Activated naive CD8-positive, alpha-beta T cell treated with anti-CD3 and anti-CD28 coated beads, Interleukin-2, amount 50 U/mL, for 24 hours (primary cell): ENCODE results near the gene FGGY.
"Not testable (repeated sequence)": the region's sequence is repeated elsewhere in the genome, so short reads cannot be mapped to it uniquely, and the experiment has no call there.

Experiments used
- ATAC-seq: fragments of 150-1000 bp; cut with Tn5 transposase; one replicate; pipeline ENCODE4 v1.10.0; 2021
- DNase-seq: peaks from one replicate; pipeline ENCODE4 v3.0.0; 2021
- H3K27ac Mint-ChIP-seq: one replicate; pipeline ENCODE4 v1.8.0; 2021; ENCODE audit warnings: mild to moderate bottlenecking, mixed read lengths
- H3K27me3 Mint-ChIP-seq: one replicate; pipeline ENCODE4 v1.8.0; 2021; ENCODE audit warnings: mixed read lengths
- H3K36me3 Mint-ChIP-seq: one replicate; pipeline ENCODE4 v1.8.0; 2021; ENCODE audit warnings: low read depth, mixed read lengths
- H3K4me1 Mint-ChIP-seq: one replicate; pipeline ENCODE4 v1.8.0; 2021; ENCODE audit warnings: mixed read lengths
- H3K4me3 Mint-ChIP-seq: one replicate; pipeline ENCODE4 v1.8.0; 2021; ENCODE audit warnings: mild to moderate bottlenecking, moderate library complexity, mixed read lengths
- H3K9me3 Mint-ChIP-seq: one replicate; pipeline ENCODE4 v1.8.0; 2021; ENCODE audit warnings: mixed read lengths

The FGGY gene

DNA sequence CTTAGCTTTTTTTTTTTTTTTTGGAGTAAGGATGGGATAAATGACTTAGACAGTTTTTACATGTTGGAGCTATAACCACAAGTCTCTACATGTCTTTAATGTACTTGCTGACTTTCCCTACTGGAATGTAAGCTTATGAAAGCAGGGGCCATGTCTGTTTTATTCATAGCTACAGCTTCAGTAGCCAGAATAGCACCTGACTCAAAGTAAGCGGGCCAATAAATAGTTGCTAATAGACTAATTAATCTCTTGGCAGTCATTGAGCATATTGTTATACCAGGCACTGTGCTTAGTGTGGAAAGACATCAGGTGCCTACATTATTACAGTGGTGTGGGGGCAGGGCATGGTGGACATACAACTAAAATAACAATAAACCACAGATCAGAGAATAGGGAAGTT is 433.4 kb downstream of the FGGY start:
- Mint-ChIP-seq H3K4me3 (no peak overlapping the region), H3K27ac (no peak overlapping the region), H3K4me1 (peaks cover 16% of the 10 kb centered on the region), H3K36me3 (peaks cover 2% of the 10 kb centered on the region), H3K27me3 (no peaks in the 10 kb centered on the region), H3K9me3 (no peaks in the 10 kb centered on the region)
- DNase-seq = no peak
- no peak for ATAC-seq

DNA sequence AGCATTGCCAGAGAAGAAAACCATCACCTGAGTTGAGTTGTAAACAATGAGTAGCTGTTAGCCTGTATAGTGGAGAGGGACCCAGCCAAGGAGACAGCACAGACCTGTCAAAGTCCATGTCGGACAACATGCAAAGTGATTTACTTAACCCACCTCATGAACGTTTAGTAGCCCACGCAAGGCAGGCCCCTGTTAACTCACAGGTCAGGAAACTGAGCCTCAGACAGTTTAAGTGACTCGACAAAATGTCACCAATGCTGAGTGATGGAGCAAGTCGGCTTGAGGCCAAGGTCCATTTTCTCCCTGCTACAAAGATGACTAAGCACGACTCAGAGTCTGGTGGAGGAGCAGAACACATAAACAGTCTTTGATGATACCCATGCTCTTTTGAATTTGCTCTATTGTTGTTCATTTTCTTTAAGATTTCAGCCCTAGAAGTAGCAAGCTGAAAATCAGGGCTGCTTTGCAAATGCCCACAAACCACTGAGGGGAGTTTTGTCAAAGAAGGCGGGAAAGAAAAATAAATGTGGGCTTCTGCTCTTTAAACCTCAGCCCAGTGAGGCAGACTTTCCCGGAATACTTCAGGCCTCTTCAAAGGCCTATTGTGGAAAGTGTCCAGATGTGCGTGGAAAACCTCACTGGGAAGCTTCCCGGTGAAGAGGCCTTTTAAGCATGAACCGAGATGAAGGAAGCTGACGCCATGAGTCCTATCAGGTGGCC is 434.0 kb downstream of the FGGY start:
- peaks cover 16% of the 10 kb centered on the region for H3K4me1 Mint-ChIP-seq
- peaks cover 4% of the 10 kb centered on the region for H3K36me3 Mint-ChIP-seq
- peak; percentile 13 for DNase-seq
- H3K4me3 Mint-ChIP-seq = no peak overlapping the region
- peak overlapping the region; percentile 10 for H3K27ac Mint-ChIP-seq
- ATAC-seq = peak; percentile 59
- no peaks in the 10 kb centered on the region for H3K27me3 Mint-ChIP-seq
- H3K9me3 Mint-ChIP-seq = peaks cover 1% of the 10 kb centered on the region

GRCh38 chr1:59731591-59731990 is 434.7 kb downstream of the FGGY start:
- H3K4me3 Mint-ChIP-seq = no peak overlapping the region
- H3K27me3 Mint-ChIP-seq = no peaks in the 10 kb centered on the region
- H3K27ac Mint-ChIP-seq = no peak overlapping the region
- DNase-seq (no peak), ATAC-seq (no peak)
- peaks cover 10% of the 10 kb centered on the region for H3K36me3 Mint-ChIP-seq
- peaks cover 16% of the 10 kb centered on the region for H3K4me1 Mint-ChIP-seq
- peaks cover 8% of the 10 kb centered on the region for H3K9me3 Mint-ChIP-seq

DNA sequence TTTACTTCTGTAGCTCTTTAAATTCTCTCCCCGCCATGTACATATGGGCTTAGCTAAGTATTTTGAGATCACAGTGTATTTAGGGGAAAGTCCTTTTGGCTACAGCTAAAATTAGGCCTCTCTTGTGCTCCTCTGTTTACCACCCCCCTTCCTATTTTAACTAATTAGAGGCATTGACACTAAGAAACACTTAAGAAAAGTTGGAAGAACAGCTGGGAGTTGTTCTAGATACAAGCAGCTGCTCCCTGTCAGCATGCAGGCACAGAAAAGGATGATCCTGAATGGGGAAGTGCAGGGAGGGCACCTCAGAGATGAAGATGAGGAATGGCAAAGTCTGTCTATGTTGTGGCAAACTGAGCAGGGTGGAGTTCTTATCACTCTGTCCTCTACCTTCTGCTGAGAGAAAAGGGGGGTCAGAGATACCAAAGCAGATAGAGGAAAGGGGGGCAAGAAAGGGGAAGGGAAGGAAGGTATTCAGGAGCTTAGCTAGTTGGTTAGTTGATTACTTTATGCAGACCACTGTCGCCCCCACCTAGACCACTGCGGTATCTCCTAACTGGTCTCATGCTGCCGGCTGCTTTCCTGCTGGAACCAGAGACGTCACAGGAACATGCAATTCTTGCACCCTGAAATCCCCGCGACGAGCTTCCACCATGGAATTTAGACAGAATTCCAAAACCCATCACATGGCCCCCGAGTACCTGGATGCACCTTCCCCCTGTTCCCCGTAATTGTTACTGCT is 435.5 kb downstream of the FGGY start:
- Mint-ChIP-seq H3K4me1 (peaks cover 16% of the 10 kb centered on the region), H3K36me3 (peaks cover 12% of the 10 kb centered on the region), H3K27me3 (no peaks in the 10 kb centered on the region), H3K4me3 (no peak overlapping the region), H3K9me3 (peaks cover 8% of the 10 kb centered on the region), H3K27ac (no peak overlapping the region)
- DNase-seq (no peak), ATAC-seq (no peak)

GRCh38 chr1:59733443-59734141 is 436.7 kb downstream of the FGGY start:
- Mint-ChIP-seq H3K9me3 (peaks cover 8% of the 10 kb centered on the region), H3K27me3 (no peaks in the 10 kb centered on the region), H3K27ac (no peak overlapping the region), H3K4me1 (peaks cover 16% of the 10 kb centered on the region), H3K36me3 (peaks cover 14% of the 10 kb centered on the region), H3K4me3 (no peak overlapping the region)
- ATAC-seq (no peak), DNase-seq (no peak)

GRCh38 chr1:59735927-59736326 is 439.0 kb downstream of the FGGY start:
- Mint-ChIP-seq H3K36me3 (peaks cover 14% of the 10 kb centered on the region), H3K4me1 (peaks cover 10% of the 10 kb centered on the region)
- H3K9me3 Mint-ChIP-seq, H3K27ac Mint-ChIP-seq, DNase-seq, ATAC-seq, H3K4me3 Mint-ChIP-seq, H3K27me3 Mint-ChIP-seq: not testable (repeated sequence)

GRCh38 chr1:59736744-59737143 is 439.9 kb downstream of the FGGY start:
- peaks cover 2% of the 10 kb centered on the region for H3K4me1 Mint-ChIP-seq
- peaks cover 8% of the 10 kb centered on the region for H3K9me3 Mint-ChIP-seq
- H3K27ac Mint-ChIP-seq = no peak overlapping the region
- no peak for ATAC-seq
- H3K27me3 Mint-ChIP-seq = no peaks in the 10 kb centered on the region
- no peak overlapping the region for H3K4me3 Mint-ChIP-seq
- H3K36me3 Mint-ChIP-seq = peaks cover 14% of the 10 kb centered on the region
- DNase-seq = no peak

GRCh38 chr1:59737638-59738037 is 440.7 kb downstream of the FGGY start:
- DNase-seq (no peak), ATAC-seq (no peak)
- Mint-ChIP-seq H3K36me3 (peaks cover 15% of the 10 kb centered on the region), H3K27me3 (no peaks in the 10 kb centered on the region), H3K27ac (no peak overlapping the region), H3K4me1 (no peaks in the 10 kb centered on the region), H3K4me3 (no peak overlapping the region), H3K9me3 (peaks cover 8% of the 10 kb centered on the region)

DNA sequence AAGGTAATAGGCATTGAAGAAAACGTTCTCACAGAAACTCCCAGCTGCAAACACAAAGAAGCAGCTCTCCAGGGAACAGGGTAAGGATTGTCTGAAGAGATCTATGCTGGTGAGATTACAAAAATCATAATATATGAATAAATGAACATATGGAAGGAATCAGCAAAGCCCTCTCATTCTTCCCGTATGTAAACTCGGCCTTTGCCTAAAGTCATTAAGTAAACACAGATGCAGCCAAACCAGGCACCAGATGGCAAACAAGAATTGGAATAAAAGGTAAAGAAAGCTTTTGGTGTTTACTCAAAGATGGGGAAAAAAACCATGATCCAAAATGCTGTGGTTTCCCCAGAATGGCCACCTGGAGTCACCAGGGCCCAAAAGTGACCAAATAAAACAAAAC is 441.3 kb downstream of the FGGY start:
- DNase-seq = no peak
- H3K4me1 Mint-ChIP-seq = no peaks in the 10 kb centered on the region
- no peak for ATAC-seq
- H3K27me3 Mint-ChIP-seq = no peaks in the 10 kb centered on the region
- peaks cover 15% of the 10 kb centered on the region for H3K36me3 Mint-ChIP-seq
- H3K4me3 Mint-ChIP-seq = no peak overlapping the region
- no peak overlapping the region for H3K27ac Mint-ChIP-seq
- H3K9me3 Mint-ChIP-seq = peaks cover 8% of the 10 kb centered on the region

GRCh38 chr1:59738591-59739015 is 441.7 kb downstream of the FGGY start:
- peaks cover 15% of the 10 kb centered on the region for H3K36me3 Mint-ChIP-seq
- H3K9me3 Mint-ChIP-seq = peaks cover 8% of the 10 kb centered on the region
- ATAC-seq (no peak), DNase-seq (no peak)
- H3K27me3 Mint-ChIP-seq = no peaks in the 10 kb centered on the region
- no peak overlapping the region for H3K4me3 Mint-ChIP-seq
- H3K4me1 Mint-ChIP-seq = no peaks in the 10 kb centered on the region
- no peak overlapping the region for H3K27ac Mint-ChIP-seq

DNA sequence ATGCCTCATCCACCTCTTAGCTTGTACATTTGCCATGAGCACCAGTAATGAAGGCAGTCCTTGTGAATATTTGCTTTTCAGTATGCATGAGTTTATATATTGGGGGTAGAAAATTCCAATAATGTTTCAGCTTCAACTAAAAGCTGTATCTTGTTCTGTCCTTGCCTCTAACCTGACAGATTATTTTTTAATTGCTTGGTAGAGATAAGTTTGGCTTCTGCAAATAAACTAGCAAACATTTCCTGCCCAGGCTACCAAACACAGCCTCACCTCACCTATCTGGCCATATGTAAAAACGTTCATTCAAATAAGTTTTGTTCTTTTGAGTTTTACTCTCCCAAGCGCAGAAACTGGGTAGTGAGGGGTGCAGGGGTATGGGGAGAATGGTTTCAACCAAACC is 442.2 kb downstream of the FGGY start:
- peaks cover 15% of the 10 kb centered on the region for H3K36me3 Mint-ChIP-seq
- no peak for ATAC-seq
- no peak for DNase-seq
- no peaks in the 10 kb centered on the region for H3K27me3 Mint-ChIP-seq
- peaks cover 8% of the 10 kb centered on the region for H3K9me3 Mint-ChIP-seq
- H3K4me3 Mint-ChIP-seq = no peak overlapping the region
- no peaks in the 10 kb centered on the region for H3K4me1 Mint-ChIP-seq
- no peak overlapping the region for H3K27ac Mint-ChIP-seq

GRCh38 chr1:59742526-59742925 is 445.6 kb downstream of the FGGY start:
- no peak for ATAC-seq
- Mint-ChIP-seq H3K27me3 (no peaks in the 10 kb centered on the region), H3K27ac (no peak overlapping the region), H3K4me3 (no peak overlapping the region), H3K9me3 (no peaks in the 10 kb centered on the region), H3K36me3 (peaks cover 4% of the 10 kb centered on the region), H3K4me1 (no peaks in the 10 kb centered on the region)
- no peak for DNase-seq

- no peak overlapping the region for H3K4me3 Mint-ChIP-seq
Observed at GRCh38 chr1:59743324-59744091, 446.6 kb downstream of the FGGY start.

DNA sequence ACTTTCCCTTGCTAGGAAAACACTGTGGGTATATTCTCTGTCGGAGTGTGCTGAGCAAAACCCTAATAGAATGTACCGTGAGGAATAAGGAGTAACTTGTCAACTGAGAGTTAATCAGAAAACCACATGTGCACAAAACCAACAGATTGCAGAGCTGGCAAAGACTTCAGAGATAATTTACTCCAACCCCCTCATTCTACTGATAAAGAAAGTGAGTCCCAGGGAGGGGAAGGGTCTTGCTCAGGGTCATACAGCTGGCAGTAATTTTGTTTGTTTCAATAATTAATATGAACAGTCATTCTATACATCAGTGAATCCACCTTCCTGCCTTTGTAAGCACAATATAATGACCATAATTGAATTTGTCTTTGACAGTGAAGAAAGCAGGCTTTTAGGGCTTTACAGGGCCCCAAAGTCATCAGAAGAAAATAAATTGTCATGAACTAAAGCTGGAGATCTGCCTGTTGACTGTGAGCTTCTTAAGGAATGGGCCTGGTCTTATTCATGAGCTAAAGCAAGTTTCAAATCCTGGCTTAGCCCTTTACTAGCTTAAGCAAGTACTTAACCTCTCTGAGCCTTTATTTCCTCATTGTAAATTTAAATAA is 450.6 kb downstream of the FGGY start:
- Mint-ChIP-seq H3K27me3 (no peaks in the 10 kb centered on the region), H3K9me3 (no peaks in the 10 kb centered on the region), H3K36me3 (no peaks in the 10 kb centered on the region), H3K4me1 (peaks cover 2% of the 10 kb centered on the region), H3K27ac (no peak overlapping the region), H3K4me3 (no peak overlapping the region)
- no peak for ATAC-seq
- DNase-seq = no peak

More at GRCh38 chr1:59743324-59744091, 446.6 kb downstream of the FGGY start:
- Mint-ChIP-seq H3K9me3 (no peaks in the 10 kb centered on the region), H3K27ac (no peak overlapping the region), H3K27me3 (no peaks in the 10 kb centered on the region), H3K36me3 (peaks cover 2% of the 10 kb centered on the region), H3K4me1 (no peaks in the 10 kb centered on the region)
- ATAC-seq (no peak), DNase-seq (no peak)
